Measurements from ENCODE around the gene SHANK1. TPM values are rescaled to one million over a fixed set of nuclear protein-coding genes. Genes with fewer than 3 reads are reported as not detected.

SHANK1 gene
- total RNA-seq, 4 donors from 2014 or later = 0.11 to 0.42 (median 0.39) TPM; not detected in 1

DNA sequence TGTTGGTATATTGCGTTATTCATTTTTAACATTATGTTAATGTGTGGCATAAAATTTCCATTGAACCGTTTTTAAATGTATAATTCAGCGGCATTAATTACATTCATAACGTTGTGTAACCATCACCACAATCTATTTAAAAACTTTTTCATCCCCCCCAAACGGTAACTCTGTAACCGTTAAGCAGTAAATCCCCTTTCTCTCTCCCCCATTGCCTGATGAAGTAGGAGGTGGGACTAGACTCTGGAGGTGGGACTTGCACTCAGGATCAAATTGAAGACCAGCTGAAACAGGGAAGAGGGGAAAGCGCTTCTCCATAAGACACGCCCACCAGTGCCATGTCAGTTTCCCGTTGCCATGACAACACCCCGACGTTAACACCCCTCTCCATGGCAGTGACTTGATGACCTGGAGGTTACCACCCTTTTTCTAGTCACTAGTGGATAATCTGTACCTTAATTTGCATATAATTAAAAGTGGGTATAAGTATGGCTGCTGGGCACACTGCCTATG lies 20.4 kb upstream of the SHANK1 start:
- WGBS = 58% methylated on average over 11 of the region's 11 CpGs
- DNase-seq (ENCODE audit: extremely low spot score) = no peak

DNA sequence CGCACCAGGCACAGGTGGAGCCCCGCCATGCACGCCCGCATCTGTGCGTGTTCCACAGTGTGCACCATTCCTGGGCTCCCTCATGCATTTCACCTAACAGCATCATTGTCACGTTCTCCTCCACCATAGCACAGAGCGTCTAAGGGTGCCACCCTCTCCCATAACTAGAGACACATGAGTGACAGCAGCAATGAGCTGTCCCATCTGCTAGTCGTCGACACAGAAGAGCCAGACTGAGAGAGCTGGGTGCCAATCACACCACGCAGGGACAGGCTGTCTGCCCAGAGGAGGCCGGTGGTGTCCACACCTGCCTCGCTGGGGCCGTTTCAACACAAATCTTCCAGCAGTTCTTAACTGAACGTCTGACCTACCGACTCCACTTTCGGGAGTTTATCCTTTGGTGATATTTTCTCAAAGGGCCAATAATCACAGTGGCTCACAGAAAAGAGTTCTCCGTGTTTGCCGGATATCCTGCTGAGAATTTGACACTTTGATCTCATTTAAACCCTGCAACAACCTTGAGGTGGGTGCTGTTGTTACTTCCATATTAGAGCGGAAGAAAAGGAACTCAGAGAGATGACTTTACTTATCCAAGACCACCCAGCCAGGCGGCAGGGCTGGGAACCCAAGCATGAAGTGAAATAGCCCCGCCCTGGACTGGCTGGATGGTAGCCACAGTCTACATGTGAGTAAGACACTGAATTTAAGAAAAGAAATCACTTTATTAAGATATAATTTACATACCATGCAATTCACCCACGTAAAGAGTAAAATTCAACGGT lies 19.7 kb upstream of the SHANK1 start:
- H3K4me1 ChIP-seq = no peaks in the 10 kb centered on the region
- H3K9me3 ChIP-seq = no peaks in the 10 kb centered on the region
- WGBS = 85% methylated on average over 23 of the region's 23 CpGs
- H3K36me3 ChIP-seq = no peaks in the 10 kb centered on the region
- H3K4me3 ChIP-seq = no peak overlapping the region
- intact Hi-C loops (cut with DNase I) = no loop called here
- TF ChIP-seq, protein P1, sequence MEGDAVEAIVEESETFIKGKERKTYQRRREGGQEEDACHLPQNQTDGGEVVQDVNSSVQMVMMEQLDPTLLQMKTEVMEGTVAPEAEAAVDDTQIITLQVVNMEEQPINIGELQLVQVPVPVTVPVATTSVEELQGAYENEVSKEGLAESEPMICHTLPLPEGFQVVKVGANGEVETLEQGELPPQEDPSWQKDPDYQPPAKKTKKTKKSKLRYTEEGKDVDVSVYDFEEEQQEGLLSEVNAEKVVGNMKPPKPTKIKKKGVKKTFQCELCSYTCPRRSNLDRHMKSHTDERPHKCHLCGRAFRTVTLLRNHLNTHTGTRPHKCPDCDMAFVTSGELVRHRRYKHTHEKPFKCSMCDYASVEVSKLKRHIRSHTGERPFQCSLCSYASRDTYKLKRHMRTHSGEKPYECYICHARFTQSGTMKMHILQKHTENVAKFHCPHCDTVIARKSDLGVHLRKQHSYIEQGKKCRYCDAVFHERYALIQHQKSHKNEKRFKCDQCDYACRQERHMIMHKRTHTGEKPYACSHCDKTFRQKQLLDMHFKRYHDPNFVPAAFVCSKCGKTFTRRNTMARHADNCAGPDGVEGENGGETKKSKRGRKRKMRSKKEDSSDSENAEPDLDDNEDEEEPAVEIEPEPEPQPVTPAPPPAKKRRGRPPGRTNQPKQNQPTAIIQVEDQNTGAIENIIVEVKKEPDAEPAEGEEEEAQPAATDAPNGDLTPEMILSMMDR (IDR thresholded peaks at IDR 0.05) = no peak
- no peak for TF ChIP-seq POLR2A (IDR thresholded peaks at IDR 0.05; ENCODE audit: low read depth)
- TF ChIP-seq EP300 (IDR thresholded peaks at IDR 0.05) = no peak
- TF ChIP-seq POLR2AphosphoS5 (IDR thresholded peaks at IDR 0.05) = no peak
- DNase-seq (ENCODE audit: extremely low spot score) = no peak
- H3K27me3 ChIP-seq = peaks cover 0 to 93% (median 9%) of the 10 kb centered on the region in 4 donors
- H3K27ac ChIP-seq (replicated peaks in 1 of 4) = no peak overlapping the region

More for the DNA sequence above, 20.4 kb upstream of the SHANK1 start:
- no peaks in the 10 kb centered on the region for H3K9me3 ChIP-seq
- peaks cover 0 to 92% (median 9%) of the 10 kb centered on the region in 4 donors for H3K27me3 ChIP-seq
- H3K36me3 ChIP-seq = no peaks in the 10 kb centered on the region
- TF ChIP-seq, protein P1 (IDR thresholded peaks at IDR 0.05) = no peak
- no peak for TF ChIP-seq POLR2AphosphoS5 (IDR thresholded peaks at IDR 0.05)
- no peak for TF ChIP-seq EP300 (IDR thresholded peaks at IDR 0.05)
- no peak for TF ChIP-seq POLR2A (IDR thresholded peaks at IDR 0.05; ENCODE audit: low read depth)
- no peak overlapping the region for H3K27ac ChIP-seq (replicated peaks in 1 of 4)
- intact Hi-C loops (cut with DNase I) = no loop called here
- H3K4me1 ChIP-seq = no peaks in the 10 kb centered on the region
- no peak overlapping the region for H3K4me3 ChIP-seq

DNA sequence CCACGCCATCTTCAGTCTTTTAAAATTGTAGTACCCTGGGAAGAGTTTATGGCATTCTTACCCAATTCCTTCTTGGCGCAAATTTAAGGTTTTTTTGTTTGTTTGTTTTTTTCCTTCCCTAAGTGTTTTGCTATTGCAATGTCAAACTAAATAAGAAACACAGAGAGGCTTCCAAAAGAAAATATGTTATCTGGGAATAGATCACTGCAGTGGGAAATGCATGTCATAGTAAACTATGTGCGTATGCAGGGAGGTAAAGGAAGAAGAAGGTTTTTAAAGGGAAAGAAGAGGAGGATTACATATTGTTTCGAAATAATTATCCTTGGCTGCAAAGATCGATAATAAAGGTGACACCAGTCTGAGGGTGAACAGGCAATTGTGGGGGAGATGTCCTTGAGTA lies 16.7 kb upstream of the SHANK1 start:
- 78% methylated on average over 5 of the region's 5 CpGs for WGBS
- H3K36me3 ChIP-seq = no peaks in the 10 kb centered on the region
- H3K27me3 ChIP-seq = peaks cover 0 to 79% (median 9%) of the 10 kb centered on the region in 4 donors
- intact Hi-C loops (cut with DNase I) = no loop called here
- H3K4me3 ChIP-seq = no peak overlapping the region
- no peaks in the 10 kb centered on the region for H3K9me3 ChIP-seq
- H3K27ac ChIP-seq (replicated peaks in 1 of 4) = no peak overlapping the region
- no peaks in the 10 kb centered on the region for H3K4me1 ChIP-seq
- TF ChIP-seq, protein P1 (IDR thresholded peaks at IDR 0.05) = no peak
- TF ChIP-seq POLR2AphosphoS5 (IDR thresholded peaks at IDR 0.05) (no peak), POLR2A (IDR thresholded peaks at IDR 0.05; ENCODE audit: low read depth) (no peak), EP300 (IDR thresholded peaks at IDR 0.05) (no peak)
- DNase-seq (ENCODE audit: extremely low spot score) = no peak

DNA sequence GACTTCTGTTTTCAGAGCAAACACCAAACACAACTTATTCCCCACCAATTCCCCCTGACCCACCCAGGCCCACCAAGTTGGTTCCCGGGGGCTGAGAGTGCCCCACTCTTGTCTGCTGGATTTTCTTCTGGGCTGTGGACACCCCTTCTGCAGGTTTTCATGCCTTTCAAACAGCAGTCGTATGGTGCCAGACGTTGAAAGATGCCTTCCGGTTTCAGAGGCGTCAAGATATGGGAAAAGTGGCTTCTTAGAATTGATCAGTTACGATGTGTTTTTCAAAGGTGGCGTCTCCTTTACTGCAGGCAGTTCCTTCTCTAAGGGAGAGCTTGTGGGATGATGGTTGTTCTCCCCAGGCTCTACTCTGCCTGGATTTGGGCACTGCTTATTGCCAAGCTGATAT lies 16.3 kb upstream of the SHANK1 start:
- no peak overlapping the region for H3K4me3 ChIP-seq
- no peaks in the 10 kb centered on the region for H3K36me3 ChIP-seq
- H3K27me3 ChIP-seq = peaks cover 0 to 78% (median 7%) of the 10 kb centered on the region in 4 donors
- TF ChIP-seq, protein P1 (IDR thresholded peaks at IDR 0.05) = no peak
- TF ChIP-seq POLR2AphosphoS5 (IDR thresholded peaks at IDR 0.05) (no peak), POLR2A (IDR thresholded peaks at IDR 0.05; ENCODE audit: low read depth) (no peak), EP300 (IDR thresholded peaks at IDR 0.05) (no peak)
- no peak for DNase-seq (ENCODE audit: extremely low spot score)
- no peak overlapping the region for H3K27ac ChIP-seq (replicated peaks in 1 of 4)
- WGBS = 63% methylated on average over 7 of the region's 7 CpGs
- intact Hi-C loops (cut with DNase I) = no loop called here
- no peaks in the 10 kb centered on the region for H3K4me1 ChIP-seq
- H3K9me3 ChIP-seq = no peaks in the 10 kb centered on the region

Measured in esophagus muscularis mucosa (tissue), 4 donors.